GM20000 (cell line): ENCODE results near the gene USH2A.

Experiments used
- DNase-seq: peaks from one replicate; pipeline ENCODE4 v3.0.0; 2012; ENCODE audit warnings: low spot score
- TF ChIP-seq, protein P1 (sequence below): IDR thresholded peaks from 2 replicates; pipeline ENCODE4 v1.5.1; 2012; ENCODE audit warnings: mild to moderate bottlenecking, control low read depth; ENCODE audit errors: extremely low read depth, missing control alignments

The USH2A gene

DNA sequence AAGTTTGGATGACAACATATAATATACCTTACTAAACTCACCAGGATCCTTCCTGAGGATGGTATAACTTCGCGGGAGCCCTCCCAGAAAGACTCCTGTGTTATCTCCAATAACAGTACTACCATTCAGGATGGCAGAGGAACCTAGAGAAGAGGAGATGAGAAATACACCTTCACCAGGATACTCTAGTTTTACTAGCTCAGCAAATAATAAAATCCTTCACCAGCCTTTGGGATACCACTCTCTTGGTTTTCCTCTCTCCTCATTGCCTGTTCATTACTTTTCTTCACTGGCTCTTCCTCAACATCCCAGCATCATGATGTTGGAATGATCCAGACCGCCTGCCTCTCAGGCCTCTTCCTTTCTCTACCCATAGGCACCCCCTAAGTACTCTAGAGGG lies 336.6 kb downstream of the USH2A start:
- DNase-seq = no peak
- TF ChIP-seq, protein P1, sequence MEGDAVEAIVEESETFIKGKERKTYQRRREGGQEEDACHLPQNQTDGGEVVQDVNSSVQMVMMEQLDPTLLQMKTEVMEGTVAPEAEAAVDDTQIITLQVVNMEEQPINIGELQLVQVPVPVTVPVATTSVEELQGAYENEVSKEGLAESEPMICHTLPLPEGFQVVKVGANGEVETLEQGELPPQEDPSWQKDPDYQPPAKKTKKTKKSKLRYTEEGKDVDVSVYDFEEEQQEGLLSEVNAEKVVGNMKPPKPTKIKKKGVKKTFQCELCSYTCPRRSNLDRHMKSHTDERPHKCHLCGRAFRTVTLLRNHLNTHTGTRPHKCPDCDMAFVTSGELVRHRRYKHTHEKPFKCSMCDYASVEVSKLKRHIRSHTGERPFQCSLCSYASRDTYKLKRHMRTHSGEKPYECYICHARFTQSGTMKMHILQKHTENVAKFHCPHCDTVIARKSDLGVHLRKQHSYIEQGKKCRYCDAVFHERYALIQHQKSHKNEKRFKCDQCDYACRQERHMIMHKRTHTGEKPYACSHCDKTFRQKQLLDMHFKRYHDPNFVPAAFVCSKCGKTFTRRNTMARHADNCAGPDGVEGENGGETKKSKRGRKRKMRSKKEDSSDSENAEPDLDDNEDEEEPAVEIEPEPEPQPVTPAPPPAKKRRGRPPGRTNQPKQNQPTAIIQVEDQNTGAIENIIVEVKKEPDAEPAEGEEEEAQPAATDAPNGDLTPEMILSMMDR = no peak

DNA sequence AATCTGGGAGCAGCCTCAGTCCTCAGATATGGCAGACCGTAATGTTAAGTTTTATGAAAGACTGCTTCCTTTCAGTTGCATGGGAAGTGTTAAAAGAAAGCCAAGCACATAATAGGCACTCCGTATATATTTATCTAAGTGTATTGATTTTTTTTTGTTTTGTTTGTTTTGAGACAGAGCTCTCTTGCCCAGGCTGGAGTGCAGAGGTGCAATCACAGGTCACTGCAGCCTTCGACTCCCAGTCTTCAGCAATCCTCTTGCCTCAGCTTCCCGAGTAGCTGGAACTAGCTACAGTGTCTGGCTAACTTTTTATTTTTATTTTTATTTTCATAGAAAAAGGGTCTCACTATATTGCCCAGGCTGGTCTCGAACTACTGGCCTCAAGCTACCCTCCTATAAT lies 341.8 kb downstream of the USH2A start:
- no peak for DNase-seq
- TF ChIP-seq, protein P1 = no peak

DNA sequence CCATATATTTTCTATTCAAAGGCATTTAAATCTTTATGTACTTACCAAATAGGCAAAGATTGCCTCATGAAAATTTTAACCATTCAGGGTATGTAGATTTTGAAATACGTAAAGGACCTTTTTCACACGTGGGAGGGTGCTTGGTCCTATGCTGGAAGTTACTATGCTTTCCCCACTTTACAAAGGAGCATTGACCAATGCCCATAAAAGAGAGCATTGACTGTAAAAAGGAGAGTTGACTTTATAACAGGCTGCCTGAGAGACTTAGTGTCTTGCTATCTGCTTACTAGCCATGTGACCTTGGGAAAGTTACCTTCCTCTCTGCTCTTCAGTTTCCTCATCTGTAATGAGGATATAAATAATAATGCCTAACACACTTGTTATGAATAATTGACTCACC lies 346.5 kb downstream of the USH2A start:
- TF ChIP-seq, protein P1 = no peak

DNA sequence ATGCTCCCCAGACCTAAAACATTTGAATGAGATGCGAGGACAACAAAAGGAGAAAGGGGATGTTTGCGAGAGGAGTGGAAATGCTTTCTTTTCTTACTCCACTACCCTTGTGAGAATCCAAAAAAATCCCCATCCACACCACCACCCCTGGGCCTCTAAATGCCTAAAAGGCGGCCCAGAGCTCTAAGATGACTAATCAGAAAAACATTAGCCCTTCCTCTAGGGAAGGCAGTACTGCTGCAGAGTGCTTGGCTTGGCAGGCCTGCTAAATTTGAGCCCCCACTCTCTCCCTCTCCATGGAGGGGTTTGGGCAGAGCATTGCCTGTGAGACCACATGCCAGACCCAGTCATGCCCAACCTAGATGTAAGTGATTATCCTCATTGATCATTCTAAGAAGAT lies 347.9 kb downstream of the USH2A start:
- DNase-seq = no peak
- TF ChIP-seq, protein P1 = no peak

More for the DNA sequence above, 346.5 kb downstream of the USH2A start:
- no peak for DNase-seq

DNA sequence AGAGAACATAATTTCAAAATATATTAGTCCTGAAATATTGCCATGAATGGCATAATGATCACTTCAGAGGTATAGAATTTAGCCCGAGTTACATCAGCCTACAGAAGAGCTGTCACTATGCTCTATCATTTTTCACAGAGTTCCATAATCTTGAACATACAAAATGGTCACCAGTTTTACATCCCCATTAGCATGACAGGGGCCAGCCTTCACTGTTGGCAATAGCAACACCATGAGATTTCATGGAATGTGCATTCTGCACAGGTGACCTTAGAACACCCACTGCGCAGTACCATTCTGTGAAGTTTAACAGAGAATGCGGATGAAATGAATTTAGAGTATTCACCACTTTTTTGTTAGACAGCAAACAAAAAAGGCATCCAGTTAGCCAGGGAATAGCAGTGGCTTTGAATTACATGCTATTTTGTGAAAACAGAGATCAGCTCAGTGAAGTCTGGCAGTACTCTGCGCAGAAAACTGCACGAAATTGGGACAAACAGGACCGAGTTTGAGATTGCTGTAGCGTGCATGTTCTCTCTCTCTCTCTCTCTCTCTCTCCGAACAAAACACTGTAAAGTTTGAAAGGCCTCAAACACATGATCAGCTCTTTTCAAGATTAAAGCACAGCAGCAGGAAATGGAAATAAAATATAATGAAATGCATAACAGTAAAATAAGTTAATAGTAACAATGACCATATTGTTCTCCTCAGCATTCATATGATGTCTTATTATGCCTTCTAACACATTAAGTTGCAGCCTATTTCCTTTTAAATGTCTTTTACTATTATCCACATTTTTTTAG lies 349.3 kb downstream of the USH2A start:
- TF ChIP-seq, protein P1 = no peak

DNA sequence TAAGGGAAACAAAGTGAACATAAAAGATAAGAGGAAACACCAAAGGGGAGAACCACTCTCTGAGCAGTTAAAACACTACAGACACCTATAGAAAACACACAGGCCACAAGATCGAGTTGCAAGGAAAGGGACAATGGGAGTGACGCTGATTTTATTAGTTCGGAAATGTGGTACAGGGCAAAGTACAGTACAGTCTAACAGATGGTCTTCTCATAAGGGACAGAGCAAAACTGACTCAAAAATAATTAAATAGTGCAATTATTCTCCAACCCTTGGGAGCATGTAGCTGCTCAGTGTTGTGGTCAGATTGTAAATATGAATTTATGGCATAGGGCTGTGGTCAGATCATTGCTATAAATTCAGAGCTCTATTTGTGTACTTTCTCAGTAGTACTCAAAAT lies 352.0 kb downstream of the USH2A start:
- DNase-seq = no peak
- TF ChIP-seq, protein P1 = no peak

More for the DNA sequence above, 349.3 kb downstream of the USH2A start:
- DNase-seq = no peak

DNA sequence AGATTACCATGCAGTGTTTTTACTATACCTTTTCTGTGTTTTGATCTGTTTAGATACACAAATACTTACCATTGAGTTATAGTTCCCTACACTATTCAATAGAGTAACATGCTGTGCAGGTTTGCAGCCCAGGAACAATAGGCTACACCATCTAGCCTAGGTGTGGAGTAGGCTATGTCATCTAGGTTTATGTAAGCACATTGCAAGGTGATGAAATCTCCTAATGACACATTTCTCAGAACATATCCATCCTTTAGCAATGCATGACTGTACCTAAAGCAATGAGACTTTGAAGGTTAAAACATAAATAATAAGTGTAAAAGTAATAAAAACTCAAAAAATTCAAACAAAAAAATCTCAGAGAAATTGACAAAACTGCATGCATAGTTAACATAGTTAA lies 358.6 kb downstream of the USH2A start:
- TF ChIP-seq, protein P1 = no peak
- no peak for DNase-seq
